HEK293 (cell line): ENCODE data around the gene ZNF365.

Source experiments
- CTCF ChIP-seq: fragments of 450-650 bp; formaldehyde crosslinking; IDR thresholded peaks from 2 replicates; pipeline ENCODE4 v1.5.1; 2016; ENCODE audit warnings: missing biosample characterization, missing genetic modification characterization
- KLF10 ChIP-seq: fragments of 450-650 bp; IDR thresholded peaks from 2 replicates; pipeline ENCODE4 v1.5.1; 2018; ENCODE audit warnings: missing biosample characterization, mild to moderate bottlenecking, missing genetic modification characterization
- ZNF175 ChIP-seq: fragments of 450-650 bp; formaldehyde crosslinking; IDR thresholded peaks from 2 replicates; pipeline ENCODE4 v1.5.1; 2016; ENCODE audit warnings: missing biosample characterization, missing genetic modification characterization
- ZNF518A ChIP-seq: fragments of 450-650 bp; formaldehyde crosslinking; conservative IDR thresholded peaks from 2 replicates; pipeline ENCODE4 v1.5.1; 2016; ENCODE audit warnings: low read depth, missing biosample characterization, missing genetic modification characterization
- ZNF747 ChIP-seq: fragments of 450-650 bp; formaldehyde crosslinking; IDR thresholded peaks from 2 replicates; pipeline ENCODE4 v1.5.1; 2016; ENCODE audit warnings: missing biosample characterization, missing genetic modification characterization
- TF ChIP-seq, protein P1 (sequence below): fragments of 450-650 bp; formaldehyde crosslinking; IDR thresholded peaks from 2 replicates; pipeline ENCODE4 v1.5.1; 2016; ENCODE audit warnings: missing biosample characterization, missing genetic modification characterization, low read depth

- TF ChIP-seq, protein P1, sequence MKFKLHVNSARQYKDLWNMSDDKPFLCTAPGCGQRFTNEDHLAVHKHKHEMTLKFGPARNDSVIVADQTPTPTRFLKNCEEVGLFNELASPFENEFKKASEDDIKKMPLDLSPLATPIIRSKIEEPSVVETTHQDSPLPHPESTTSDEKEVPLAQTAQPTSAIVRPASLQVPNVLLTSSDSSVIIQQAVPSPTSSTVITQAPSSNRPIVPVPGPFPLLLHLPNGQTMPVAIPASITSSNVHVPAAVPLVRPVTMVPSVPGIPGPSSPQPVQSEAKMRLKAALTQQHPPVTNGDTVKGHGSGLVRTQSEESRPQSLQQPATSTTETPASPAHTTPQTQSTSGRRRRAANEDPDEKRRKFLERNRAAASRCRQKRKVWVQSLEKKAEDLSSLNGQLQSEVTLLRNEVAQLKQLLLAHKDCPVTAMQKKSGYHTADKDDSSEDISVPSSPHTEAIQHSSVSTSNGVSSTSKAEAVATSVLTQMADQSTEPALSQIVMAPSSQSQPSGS (tag by site-specific recombination) = no peak
- TF ChIP-seq CTCF (no peak), ZNF518A (no peak), ZNF747 (tag by site-specific recombination) (no peak), KLF10 (no peak), ZNF175 (tag by site-specific recombination) (no peak)
Measured at GRCh38 chr10:62330213-62330612, 44.0 kb upstream of the ZNF365 start.
